ENCODE results near the gene GPS1. TPM values are rescaled to one million over a fixed set of nuclear protein-coding genes. Genes with fewer than 3 reads are reported as not detected.

Gene GPS1
- total RNA-seq (2012; rRNA removed) = 177 and 181 TPM in 2 replicates
- polyA plus RNA-seq (2012; rRNA removed) = 157 and 168 TPM in 2 replicates
- polyA plus RNA-seq (2012; cell fraction: cytosol; rRNA removed) = 93.5 and 156 TPM in 2 replicates
- polyA plus RNA-seq (2012; cell fraction: nucleus; rRNA removed; ENCODE audit: low replicate concordance) = 234 and 517 TPM in 2 replicates
- percentile 51 among the genes with signal in this experiment for Bru-seq, nascent RNA
- percentile 62 among the genes with signal in this experiment for BruChase-seq, experiment 1, labeled RNA remaining after a 6-hour chase
- percentile 56 among the genes with signal in this experiment for BruChase-seq, experiment 2, labeled RNA remaining after a 2-hour chase
- long read RNA-seq, transcript GPS1-204 (13 exons, 2,276 nt) = minor isoform, 16 of 225 reads
- long read RNA-seq, transcript GPS1-201 (13 exons, 1,842 nt) = minor isoform, 21 of 225 reads
- long read RNA-seq, transcript GPS1-208 (13 exons, 1,874 nt) = major isoform, 96 of 225 reads
- long read RNA-seq, transcript GPS1-226 (13 exons, 1,839 nt) = minor isoform, 14 of 225 reads
- long read RNA-seq, partial matches to known transcripts = 34 of 225 reads
- long read RNA-seq, other reads (novel, unspliced or antisense) = 35 of 225 reads

DNA sequence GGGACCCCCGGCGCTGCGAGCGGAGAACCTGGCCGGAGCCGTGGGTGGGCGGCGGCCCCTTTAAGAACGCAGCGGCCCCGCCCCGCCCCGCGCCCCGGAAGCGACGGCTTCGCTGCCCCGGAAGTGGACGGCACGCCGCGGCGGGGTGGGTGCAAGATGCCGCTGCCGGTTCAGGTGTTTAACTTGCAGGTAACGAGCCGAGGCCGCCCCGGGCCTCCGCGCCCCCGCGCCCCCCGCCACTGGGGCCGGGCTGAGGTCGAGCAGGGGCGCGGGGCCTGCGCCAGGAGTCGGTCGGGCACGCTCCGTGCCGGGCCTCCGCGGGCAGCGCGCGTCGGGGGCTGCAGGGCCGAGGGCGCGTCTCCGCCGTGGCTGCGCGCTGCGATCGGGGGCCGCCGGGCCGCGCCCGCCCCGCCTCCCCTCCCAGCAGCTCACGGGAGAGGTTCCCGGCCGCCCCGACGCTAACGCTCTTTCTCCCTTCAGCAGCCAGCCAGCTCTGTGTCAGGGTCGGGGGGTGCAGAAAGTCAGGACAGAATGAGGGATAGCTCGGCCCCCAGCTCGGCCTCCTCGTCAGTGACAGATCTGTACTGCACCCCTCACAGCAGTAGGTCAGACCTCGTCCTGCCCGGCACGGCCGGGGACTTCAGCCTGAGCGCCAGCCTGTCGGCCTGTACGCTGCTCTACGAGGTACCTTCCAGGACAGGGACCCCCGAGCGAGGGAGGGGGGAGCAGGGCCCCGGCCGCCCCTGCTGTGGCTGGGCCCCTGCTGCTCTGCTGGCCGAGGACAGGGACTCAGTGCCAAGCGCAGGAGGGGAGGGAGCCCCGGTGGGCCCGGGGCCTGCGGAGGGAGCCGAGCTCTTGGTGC lies at the start of gene GPS1, which contains the start of gene RFNG:
Gene GPS1 (plus strand): TSS at position 123 of the 862 bp plus-strand sequence. CDS start 34 bp downstream, at position 157.
Gene RFNG (minus strand): TSS at position 36 of the 862 bp plus-strand sequence. CDS start 45 bp downstream, outside the sequence.
- H2AK5ac ChIP-seq (ENCODE audit: low read depth, low read length) = peak within 1 kb of the TSS; percentile 96
- WGBS, 2 experiments (ENCODE audit: extremely low coverage in 2 of 2, insufficient read length in 1 of 2) = 1% methylated on average over 60 of the region's 94 CpGs; no CpG with 5 or more reads in 1 of the 2 experiments
- H3K27ac ChIP-seq (ENCODE audit: insufficient read depth, low read length) = peak within 1 kb of the TSS; percentile 72
- BruUV-seq (replicated peaks) = no TSS peak
- no peak within 1 kb of the TSS; the same call in 1 of the 2 replicates for H3K18ac ChIP-seq (ENCODE audit: low read depth, low read length)
- no peaks in the 10 kb centered on the region for H3K27me3 ChIP-seq (ENCODE audit: control insufficient read depth, insufficient read depth, low read length)
- H3K14ac ChIP-seq (replicated peaks; ENCODE audit: low read depth, low read length) = peak within 1 kb of the TSS; percentile 71
- H3K56ac ChIP-seq (ENCODE audit: extremely low read depth, insufficient read depth, low read length) = no peak within 1 kb of the TSS; the same call in 1 of the 2 replicates
- peaks cover 18% of the 10 kb centered on the region for H3K4me1 ChIP-seq (ENCODE audit: control insufficient read depth, insufficient read depth, low read length)
- H2BK15ac ChIP-seq (ENCODE audit: low read depth, low read length) = no peak within 1 kb of the TSS
- ATAC-seq (ENCODE audit: low read depth) (peak; percentile 86), DNase-seq (peak; percentile 16)
- H2AK9ac ChIP-seq (replicated peaks; ENCODE audit: low read depth, low read length, poor library complexity) = peak within 1 kb of the TSS; percentile 100
- no peak within 1 kb of the TSS; the same call in none of the 2 replicates for H2BK120ac ChIP-seq (ENCODE audit: low read depth, low read length)
- ChIA-PET POLR2A (ENCODE audit: unreplicated experiment) (no interaction called here), CTCF (no interaction called here)
- H4K91ac ChIP-seq (ENCODE audit: insufficient read depth, low read depth, low read length) = peak within 1 kb of the TSS; percentile 23
- TF ChIP-seq MAFK (IDR thresholded peaks at IDR 0.05; ENCODE audit: low read depth, low read length) (no peak), RAD21 (IDR thresholded peaks at IDR 0.05; ENCODE audit: low read length) (no peak), MXI1 (IDR thresholded peaks at IDR 0.05; ENCODE audit: borderline replicate concordance, low read depth, low read length) (peak; percentile 76), RFX5 (IDR thresholded peaks at IDR 0.05; ENCODE audit: low read depth, low read length) (no peak), CHD1 (IDR thresholded peaks at IDR 0.05; ENCODE audit: low read depth, low read length) (no peak), CEBPB (IDR thresholded peaks at IDR 0.05; ENCODE audit: low read depth, low read length) (no peak), MAZ (IDR thresholded peaks at IDR 0.05; ENCODE audit: borderline replicate concordance, low read depth, low read length) (peak; percentile 85; the same call in 1 of the 2 replicates), NFE2L2 (IDR thresholded peaks at IDR 0.05; ENCODE audit: low read depth, low read length) (no peak)
- TF ChIP-seq, protein P1, sequence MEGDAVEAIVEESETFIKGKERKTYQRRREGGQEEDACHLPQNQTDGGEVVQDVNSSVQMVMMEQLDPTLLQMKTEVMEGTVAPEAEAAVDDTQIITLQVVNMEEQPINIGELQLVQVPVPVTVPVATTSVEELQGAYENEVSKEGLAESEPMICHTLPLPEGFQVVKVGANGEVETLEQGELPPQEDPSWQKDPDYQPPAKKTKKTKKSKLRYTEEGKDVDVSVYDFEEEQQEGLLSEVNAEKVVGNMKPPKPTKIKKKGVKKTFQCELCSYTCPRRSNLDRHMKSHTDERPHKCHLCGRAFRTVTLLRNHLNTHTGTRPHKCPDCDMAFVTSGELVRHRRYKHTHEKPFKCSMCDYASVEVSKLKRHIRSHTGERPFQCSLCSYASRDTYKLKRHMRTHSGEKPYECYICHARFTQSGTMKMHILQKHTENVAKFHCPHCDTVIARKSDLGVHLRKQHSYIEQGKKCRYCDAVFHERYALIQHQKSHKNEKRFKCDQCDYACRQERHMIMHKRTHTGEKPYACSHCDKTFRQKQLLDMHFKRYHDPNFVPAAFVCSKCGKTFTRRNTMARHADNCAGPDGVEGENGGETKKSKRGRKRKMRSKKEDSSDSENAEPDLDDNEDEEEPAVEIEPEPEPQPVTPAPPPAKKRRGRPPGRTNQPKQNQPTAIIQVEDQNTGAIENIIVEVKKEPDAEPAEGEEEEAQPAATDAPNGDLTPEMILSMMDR (conservative IDR thresholded peaks at IDR 0.05; ENCODE audit: low read depth, low read length) = no peak
- H3K23ac ChIP-seq (ENCODE audit: low read depth, low read length) = peak within 1 kb of the TSS; percentile 64
- peak within 1 kb of the TSS; percentile 91 for H2AFZ ChIP-seq (replicated peaks; ENCODE audit: low read length, poor library complexity)
- H3K4ac ChIP-seq (ENCODE audit: low read depth, low read length) = peak within 1 kb of the TSS; percentile 87
- intact Hi-C loops (cut with micrococcal nuclease) (no loop called here), dilution Hi-C loops (cut with HindIII; ENCODE audit: low sequenced_read_pairs, unreplicated experiment) (no loop called here), in situ Hi-C loops (cut with MboI; ENCODE audit: low sequenced_read_pairs) (no loop called here)
- H3K9me3 ChIP-seq (ENCODE audit: control insufficient read depth, insufficient read depth, low read length) = no peaks in the 10 kb centered on the region
- H3K79me1 ChIP-seq (ENCODE audit: low read depth in 1 of 2, low read length in 2 of 2) = peaks cover 16 to 45% of the 10 kb centered on the region in 2 experiments
- H4K5ac ChIP-seq (ENCODE audit: low read depth, low read length) = peak within 1 kb of the TSS; percentile 81
- peak within 1 kb of the TSS; percentile 63 for H2BK5ac ChIP-seq (ENCODE audit: low read depth, low read length, poor library complexity, severe bottlenecking)
- H2BK20ac ChIP-seq (ENCODE audit: low read depth, low read length) = no peak within 1 kb of the TSS
- peak within 1 kb of the TSS; percentile 84 to 91 for H4K8ac ChIP-seq (ENCODE audit: low read depth in 2 of 2, low read length in 2 of 2)
- H3K4me2 ChIP-seq (ENCODE audit: low read depth, low read length) = peak within 1 kb of the TSS; percentile 93
- H3K9ac ChIP-seq (ENCODE audit: low read depth, low read length) = peak within 1 kb of the TSS; percentile 94
- H4K20me1 ChIP-seq (ENCODE audit: insufficient read depth, low read length) = peaks cover 7% of the 10 kb centered on the region
- peaks cover 59% of the 10 kb centered on the region for H3K36me3 ChIP-seq (ENCODE audit: control insufficient read depth, insufficient read depth, low read length)
- H3K4me3 ChIP-seq (ENCODE audit: insufficient read depth, low read depth, low read length) = peak within 1 kb of the TSS; percentile 99
- peaks cover 7% of the 10 kb centered on the region for H3K9me1 ChIP-seq (ENCODE audit: insufficient read depth, low read length)

All from IMR-90 (cell line).